PC-9 (cell line): ENCODE results near the gene EIF4G3.

ENCODE experiments used
- CTCF ChIP-seq: fragments of 200-600 bp; sonication (generic); conservative IDR thresholded peaks from 2 replicates; pipeline ENCODE4 v1.6.1; 2017; ENCODE audit warnings: mixed run types, antibody characterized with exemption, mild to moderate bottlenecking, moderate library complexity
- EZH2 ChIP-seq: fragments of 200-600 bp; sonication (generic); IDR thresholded peaks from 2 replicates; pipeline ENCODE4 v1.8.0; 2017; ENCODE audit warnings: antibody characterized with exemption, low read depth

DNA sequence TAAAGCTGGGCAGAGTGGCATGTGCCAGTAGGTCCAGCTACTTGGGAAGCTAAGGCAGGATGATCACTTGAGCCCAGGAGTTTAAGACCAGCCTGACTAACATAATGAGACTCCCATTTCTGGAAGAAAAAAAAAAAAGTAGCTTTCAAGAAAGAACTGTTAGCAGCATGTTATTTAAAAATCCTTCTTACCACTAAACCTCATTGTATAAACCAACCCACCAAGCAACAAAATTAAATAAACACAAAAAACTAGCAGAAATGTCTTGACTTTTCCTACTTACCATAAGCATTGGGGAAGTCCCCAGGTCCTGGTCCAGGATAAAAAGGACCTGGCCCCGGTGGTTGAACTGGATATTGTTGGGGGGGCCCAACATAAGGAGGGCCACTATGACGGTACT, 196.6 kb downstream of the EIF4G3 start:
- no peak for TF ChIP-seq CTCF
- TF ChIP-seq EZH2: no peak
